ENCODE data around the gene AARS2.

- TF ChIP-seq POLR2AphosphoS5 (IDR thresholded peaks at IDR 0.05) (no peak), POLR2A (IDR thresholded peaks at IDR 0.05) (no peak), EP300 (IDR thresholded peaks at IDR 0.05) (no peak)
- TF ChIP-seq, protein P1, sequence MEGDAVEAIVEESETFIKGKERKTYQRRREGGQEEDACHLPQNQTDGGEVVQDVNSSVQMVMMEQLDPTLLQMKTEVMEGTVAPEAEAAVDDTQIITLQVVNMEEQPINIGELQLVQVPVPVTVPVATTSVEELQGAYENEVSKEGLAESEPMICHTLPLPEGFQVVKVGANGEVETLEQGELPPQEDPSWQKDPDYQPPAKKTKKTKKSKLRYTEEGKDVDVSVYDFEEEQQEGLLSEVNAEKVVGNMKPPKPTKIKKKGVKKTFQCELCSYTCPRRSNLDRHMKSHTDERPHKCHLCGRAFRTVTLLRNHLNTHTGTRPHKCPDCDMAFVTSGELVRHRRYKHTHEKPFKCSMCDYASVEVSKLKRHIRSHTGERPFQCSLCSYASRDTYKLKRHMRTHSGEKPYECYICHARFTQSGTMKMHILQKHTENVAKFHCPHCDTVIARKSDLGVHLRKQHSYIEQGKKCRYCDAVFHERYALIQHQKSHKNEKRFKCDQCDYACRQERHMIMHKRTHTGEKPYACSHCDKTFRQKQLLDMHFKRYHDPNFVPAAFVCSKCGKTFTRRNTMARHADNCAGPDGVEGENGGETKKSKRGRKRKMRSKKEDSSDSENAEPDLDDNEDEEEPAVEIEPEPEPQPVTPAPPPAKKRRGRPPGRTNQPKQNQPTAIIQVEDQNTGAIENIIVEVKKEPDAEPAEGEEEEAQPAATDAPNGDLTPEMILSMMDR (IDR thresholded peaks at IDR 0.05), result no peak
Measured at GRCh38 chr6:44335631-44336030, 22.5 kb upstream of the AARS2 start.
